Endothelial cell of umbilical vein (primary cell): Measurements from ENCODE around the gene TCERG1L. TPM values are rescaled to one million over a fixed set of nuclear protein-coding genes. Genes with fewer than 3 reads are reported as not detected.

Source experiments
- BruUV-seq: library from RNA; stranded (reverse); fragments of 400-500 nt; replicated peaks from 2 replicates; lab custom pipeline; 2021; lab: Mats Ljungman, UMichigan
- CTCF ChIA-PET: fragments of 300-600, 350-600 bp; sonication (Branson Sonifier 250); formaldehyde crosslinking; loops from one replicate; lab custom pipeline; 2021; ENCODE audit warnings: antibody characterized with exemption, inconsistent platforms; lab: Charles Lee
- POLR2A ChIA-PET: fragments of 300-600, 350-600 bp; sonication (Branson Sonifier 250); formaldehyde crosslinking; loops from one replicate; lab custom pipeline; 2021; ENCODE audit warnings: antibody characterized with exemption, inconsistent platforms; lab: Charles Lee
- DNase-seq: peaks from one replicate; pipeline ENCODE4 v3.0.0-alpha.2; 2011; ENCODE audit warnings: low read depth, low spot score
- FAIRE-seq: peaks from 2 replicates; lab custom pipeline; 2011; peaks lifted over from hg19 to GRCh38; lab: Jason Lieb, UNC
- H2AFZ ChIP-seq: 2 replicates; pipeline ENCODE4 v1.6.0; 2012; ENCODE audit warnings: low read depth, low read length, control low read depth, inconsistent platforms
- H3K27ac ChIP-seq: 2 replicates; pipeline ENCODE4 v1.5.1; 2011; ENCODE audit warnings: low read depth, mild to moderate bottlenecking, control low read depth, low read length, moderate library complexity; ENCODE audit not compliant: insufficient read depth
- H3K27me3 ChIP-seq, 2 experiments: 2 replicates each; pipeline versions ENCODE4 v1.6.0 to v1.6.1; 2011; ENCODE audit warnings: low read length in 2 of 2, mixed read lengths in 1 of 2; ENCODE audit not compliant: control insufficient read depth in 2 of 2, insufficient read depth in 2 of 2
- H3K36me3 ChIP-seq, 2 experiments: 2 replicates in 1 of 2; 3 replicates in 1 of 2; pipeline ENCODE4 v1.5.1; 2011; ENCODE audit warnings: low read length in 2 of 2, mild to moderate bottlenecking in 1 of 2, moderate library complexity in 1 of 2; ENCODE audit not compliant: control insufficient read depth in 2 of 2, insufficient read depth in 2 of 2; ENCODE audit errors: extremely low read depth in 1 of 2
- H3K4me1 ChIP-seq: 3 replicates; pipeline ENCODE4 v1.5.1; 2011; ENCODE audit warnings: mild to moderate bottlenecking, low read length; ENCODE audit not compliant: control insufficient read depth, insufficient read depth; ENCODE audit errors: extremely low read depth
- H3K4me2 ChIP-seq: 2 replicates; pipeline ENCODE4 v1.6.1; 2011; ENCODE audit warnings: low read length, control low read depth, mixed read lengths; ENCODE audit not compliant: insufficient read depth
- H3K4me3 ChIP-seq, 3 experiments: fragments of 200-600 bp in 1 of 3; sonication (generic), shearing (Covaris generic) in 1 of 3; replicated peaks in 1 of 3; 2 replicates each; pipeline ENCODE4 v1.5.1; 2011 to 2016; ENCODE audit warnings: control low read depth in 3 of 3, low read length in 3 of 3, mild to moderate bottlenecking in 2 of 3, inconsistent platforms in 1 of 3, low read depth in 1 of 3, moderate library complexity in 1 of 3; ENCODE audit not compliant: insufficient read depth in 1 of 3
- H3K79me2 ChIP-seq: 2 replicates; pipeline ENCODE4 v1.6.0; 2012; ENCODE audit warnings: low read length, inconsistent platforms; ENCODE audit not compliant: control insufficient read depth, insufficient read depth
- H3K9ac ChIP-seq: replicated peaks from 2 replicates; pipeline ENCODE3; 2011; ENCODE audit warnings: low read length, control low read depth; ENCODE audit not compliant: insufficient read depth; ENCODE audit errors: extremely low read depth
- H3K9me1 ChIP-seq: replicated peaks from 3 replicates; pipeline ENCODE4 v1.6.0; 2011; ENCODE audit warnings: mild to moderate bottlenecking, low read length; ENCODE audit not compliant: control insufficient read depth, insufficient read depth; ENCODE audit errors: extremely low read depth
- H3K9me3 ChIP-seq: replicated peaks from 2 replicates; pipeline ENCODE4 v1.5.1; 2012; ENCODE audit warnings: low read length, inconsistent platforms; ENCODE audit not compliant: control insufficient read depth, insufficient read depth
- H4K20me1 ChIP-seq: replicated peaks from 2 replicates; pipeline ENCODE3; 2011; ENCODE audit warnings: mild to moderate bottlenecking, low read length; ENCODE audit not compliant: control insufficient read depth, insufficient read depth; ENCODE audit errors: extremely low read depth
- EZH2 ChIP-seq: IDR thresholded peaks from 2 replicates; pipeline ENCODE4 v1.6.1; 2012; ENCODE audit warnings: borderline replicate concordance, low read depth, mild to moderate bottlenecking, moderate library complexity, low read length, inconsistent platforms; ENCODE audit not compliant: severe bottlenecking
- FOS ChIP-seq: IDR thresholded peaks from 2 replicates; pipeline ENCODE4 v1.6.1; 2011; ENCODE audit warnings: mild to moderate bottlenecking, low read length, moderate library complexity, borderline replicate concordance; ENCODE audit not compliant: insufficient read depth
- GATA2 ChIP-seq: IDR thresholded peaks from 2 replicates; pipeline ENCODE4 v1.7.0; 2011; ENCODE audit warnings: low read depth, mild to moderate bottlenecking, moderate library complexity, mixed read lengths, low read length; ENCODE audit not compliant: insufficient read length, insufficient read depth
- JUN ChIP-seq: IDR thresholded peaks from 2 replicates; pipeline ENCODE4 v1.6.1; 2011; ENCODE audit warnings: borderline replicate concordance, low read depth; ENCODE audit not compliant: insufficient read length, insufficient read depth
- MYC ChIP-seq: IDR thresholded peaks from one replicate; pipeline ENCODE4 v1.6.1; 2011; ENCODE audit warnings: mild to moderate bottlenecking, low read depth, low read length
- POLR2A ChIP-seq: IDR thresholded peaks from 2 replicates; pipeline ENCODE4 v1.6.1; 2012; ENCODE audit warnings: low read depth, mild to moderate bottlenecking, control low read depth, low read length
- POLR2AphosphoS5 ChIP-seq: IDR thresholded peaks from 2 replicates; pipeline ENCODE4 v1.6.1; 2012; ENCODE audit warnings: low read depth, mild to moderate bottlenecking, control low read depth, low read length, moderate library complexity; ENCODE audit not compliant: insufficient read depth
- dilution Hi-C: fragments of 300-500 bp; cut with MboI; formaldehyde crosslinking; loops from one replicate; pipeline ENCODE4 v1.15.0; 2019; ENCODE audit warnings: low sequenced_read_pairs; ENCODE audit not compliant: extremely low pct_ligation_motif_present
- intact Hi-C: fragments of 100-400 bp; cut with micrococcal nuclease; formaldehyde crosslinking; loops from one replicate; pipeline ENCODE4 v1.10.0; 2022
- polyA plus RNA-seq, 4 experiments: library from polyadenylated mRNA; depleted of rRNA in 3 of 4; stranded (reverse) in 3 of 4; unstranded in 1 of 4; fragments of >200 nt; gene quantifications; 2 replicates each; pipeline versions ENCODE4 v1.2.1 to v1.2.3, GENCODE V29; 2011 to 2012; ENCODE audit warnings: missing spikeins in 1 of 4
- total RNA-seq: library from RNA; stranded (reverse); gene quantifications from 2 replicates; pipeline ENCODE4 v1.2.3, GENCODE V29; 2021
- TF ChIP-seq, protein P1 (sequence below): IDR thresholded peaks from 2 replicates; pipeline ENCODE4 v1.6.1; 2011; ENCODE audit not compliant: insufficient read depth, insufficient read length
- TF ChIP-seq, protein P2 (sequence below), 2 donors: IDR thresholded peaks; 1 replicate in 1 of 2; 2 replicates in 1 of 2; pipeline ENCODE4 v1.5.1; 2011; ENCODE audit warnings: low read length in 2 of 2, mild to moderate bottlenecking in 2 of 2, moderate library complexity in 2 of 2, control low read depth in 1 of 2, inconsistent platforms in 1 of 2, low read depth in 1 of 2; ENCODE audit not compliant: insufficient read depth in 1 of 2; ENCODE audit errors: extremely low read depth in 1 of 2

TCERG1L gene
- total and polyA plus RNA-seq, 2 donors (not counting 3 experiments of a cell fraction or from before 2014, with no cell fraction given): not detected

DNA sequence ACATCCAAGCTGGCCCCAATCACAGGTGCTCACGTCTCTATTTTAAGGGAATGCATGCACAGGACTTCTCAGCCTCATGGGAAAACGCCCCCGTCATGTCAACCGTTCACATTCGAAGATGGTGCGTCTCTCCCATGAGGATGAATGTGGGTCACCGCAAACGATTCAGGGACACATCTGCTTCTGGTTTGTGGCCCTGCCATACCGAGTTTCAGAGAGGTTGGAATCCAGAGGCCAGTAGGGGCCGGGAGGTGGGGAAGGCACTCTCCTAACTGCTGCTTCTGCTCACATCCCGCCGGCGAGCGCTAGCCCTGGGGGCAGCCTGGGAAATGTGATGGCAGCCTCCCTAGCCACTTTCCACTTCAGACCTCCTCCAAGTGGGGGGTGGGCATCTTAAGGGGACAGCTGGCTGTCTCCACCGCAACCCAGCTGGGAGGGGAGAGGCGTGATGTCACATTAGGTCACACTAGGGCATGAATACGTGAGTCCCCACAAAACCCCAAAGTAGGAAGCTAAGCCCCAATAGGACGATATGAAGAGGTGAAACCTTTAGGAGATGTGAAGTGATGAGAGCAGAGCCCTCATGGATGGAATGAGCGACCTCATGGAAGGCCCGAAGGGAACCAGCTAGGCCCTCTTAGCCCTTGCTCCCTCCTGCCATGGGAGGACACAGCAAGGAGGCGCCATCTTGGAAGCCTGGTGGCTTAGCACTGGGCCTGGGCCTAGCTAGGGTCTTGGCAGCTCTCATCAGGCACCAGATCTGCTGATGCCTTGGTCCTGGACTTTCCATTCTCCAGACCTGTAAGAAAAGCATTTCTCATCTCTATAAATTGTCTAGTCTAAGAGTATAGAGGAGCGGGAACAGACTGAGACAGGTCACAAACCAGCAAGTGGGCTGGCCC, 107.8 kb downstream of the TCERG1L start:
- intact Hi-C loops (no loop called here), dilution Hi-C loops (no loop called here)
- H3K4me3 ChIP-seq: no peak overlapping the region
- TF ChIP-seq JUN (no peak), POLR2AphosphoS5 (no peak), FOS (no peak), POLR2A (no peak), MYC (no peak), GATA2 (no peak), EZH2 (no peak)
- TF ChIP-seq, protein P1, sequence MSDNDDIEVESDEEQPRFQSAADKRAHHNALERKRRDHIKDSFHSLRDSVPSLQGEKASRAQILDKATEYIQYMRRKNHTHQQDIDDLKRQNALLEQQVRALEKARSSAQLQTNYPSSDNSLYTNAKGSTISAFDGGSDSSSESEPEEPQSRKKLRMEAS: no peak
- TF ChIP-seq, protein P2, sequence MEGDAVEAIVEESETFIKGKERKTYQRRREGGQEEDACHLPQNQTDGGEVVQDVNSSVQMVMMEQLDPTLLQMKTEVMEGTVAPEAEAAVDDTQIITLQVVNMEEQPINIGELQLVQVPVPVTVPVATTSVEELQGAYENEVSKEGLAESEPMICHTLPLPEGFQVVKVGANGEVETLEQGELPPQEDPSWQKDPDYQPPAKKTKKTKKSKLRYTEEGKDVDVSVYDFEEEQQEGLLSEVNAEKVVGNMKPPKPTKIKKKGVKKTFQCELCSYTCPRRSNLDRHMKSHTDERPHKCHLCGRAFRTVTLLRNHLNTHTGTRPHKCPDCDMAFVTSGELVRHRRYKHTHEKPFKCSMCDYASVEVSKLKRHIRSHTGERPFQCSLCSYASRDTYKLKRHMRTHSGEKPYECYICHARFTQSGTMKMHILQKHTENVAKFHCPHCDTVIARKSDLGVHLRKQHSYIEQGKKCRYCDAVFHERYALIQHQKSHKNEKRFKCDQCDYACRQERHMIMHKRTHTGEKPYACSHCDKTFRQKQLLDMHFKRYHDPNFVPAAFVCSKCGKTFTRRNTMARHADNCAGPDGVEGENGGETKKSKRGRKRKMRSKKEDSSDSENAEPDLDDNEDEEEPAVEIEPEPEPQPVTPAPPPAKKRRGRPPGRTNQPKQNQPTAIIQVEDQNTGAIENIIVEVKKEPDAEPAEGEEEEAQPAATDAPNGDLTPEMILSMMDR (IDR thresholded peaks at IDR 0.05; ENCODE audit: extremely low read depth in 1 of 2, insufficient read depth in 1 of 2, low read depth in 1 of 2, low read length in 2 of 2): no peak
- no peaks in the 10 kb centered on the region for H4K20me1 ChIP-seq
- DNase-seq: no peak
- ChIA-PET CTCF (no interaction called here), POLR2A (no interaction called here)
- H3K9me1 ChIP-seq: no peaks in the 10 kb centered on the region
- FAIRE-seq: no peak
- H3K9me3 ChIP-seq: peaks cover 14% of the 10 kb centered on the region
- no peak overlapping the region for H3K27ac ChIP-seq
- H3K79me2 ChIP-seq: no peaks in the 10 kb centered on the region
- H2AFZ ChIP-seq: no peak overlapping the region
- no peak overlapping the region for H3K4me2 ChIP-seq
- no TSS peak for BruUV-seq
- H3K27me3 ChIP-seq: no peaks in the 10 kb centered on the region
- H3K4me1 ChIP-seq: no peaks in the 10 kb centered on the region
- H3K9ac ChIP-seq: no peak overlapping the region
- H3K36me3 ChIP-seq: no peaks in the 10 kb centered on the region
